Progenitor cell of endocrine pancreas (in vitro differentiated cells): Measurements from ENCODE around the gene IFT27. TPM values are rescaled to one million over a fixed set of nuclear protein-coding genes. Genes with fewer than 3 reads are reported as not detected.

Experiments
- DNase-seq: peaks from one replicate; pipeline ENCODE4 v3.0.0; 2021; ENCODE audit warnings: low spot score; ENCODE audit not compliant: unreplicated experiment
- H3K27ac Mint-ChIP-seq: 2 replicates; pipeline ENCODE4 v1.8.0; 2021; ENCODE audit warnings: mild to moderate bottlenecking, moderate library complexity, mixed read lengths
- H3K27me3 Mint-ChIP-seq: 2 replicates; pipeline ENCODE4 v1.8.0; 2021; ENCODE audit warnings: mixed read lengths
- H3K36me3 Mint-ChIP-seq: 2 replicates; pipeline ENCODE4 v1.8.0; 2022; ENCODE audit warnings: mixed read lengths; ENCODE audit not compliant: insufficient read depth
- H3K4me1 Mint-ChIP-seq: 2 replicates; pipeline ENCODE4 v1.8.0; 2021; ENCODE audit warnings: low read depth, mixed read lengths
- H3K4me3 Mint-ChIP-seq: 2 replicates; pipeline ENCODE4 v1.8.0; 2021; ENCODE audit warnings: low read depth, mild to moderate bottlenecking, moderate library complexity, mixed read lengths
- H3K9me3 Mint-ChIP-seq: 2 replicates; pipeline ENCODE4 v1.8.0; 2021; ENCODE audit warnings: low read depth, mixed read lengths
- CTCF ChIP-seq: fragments of 200-600 bp; sonication (generic); IDR thresholded peaks from one replicate; pipeline ENCODE4 v1.5.0; 2021; ENCODE audit warnings: antibody characterized with exemption, mild to moderate bottlenecking; ENCODE audit not compliant: unreplicated experiment
- total RNA-seq: library from RNA; stranded (reverse); gene quantifications from 2 replicates; pipeline ENCODE4 v1.2.1, GENCODE V29; 2021

The IFT27 gene
- total RNA-seq, 1 donor from 2014 or later, result 52.3 TPM

DNA sequence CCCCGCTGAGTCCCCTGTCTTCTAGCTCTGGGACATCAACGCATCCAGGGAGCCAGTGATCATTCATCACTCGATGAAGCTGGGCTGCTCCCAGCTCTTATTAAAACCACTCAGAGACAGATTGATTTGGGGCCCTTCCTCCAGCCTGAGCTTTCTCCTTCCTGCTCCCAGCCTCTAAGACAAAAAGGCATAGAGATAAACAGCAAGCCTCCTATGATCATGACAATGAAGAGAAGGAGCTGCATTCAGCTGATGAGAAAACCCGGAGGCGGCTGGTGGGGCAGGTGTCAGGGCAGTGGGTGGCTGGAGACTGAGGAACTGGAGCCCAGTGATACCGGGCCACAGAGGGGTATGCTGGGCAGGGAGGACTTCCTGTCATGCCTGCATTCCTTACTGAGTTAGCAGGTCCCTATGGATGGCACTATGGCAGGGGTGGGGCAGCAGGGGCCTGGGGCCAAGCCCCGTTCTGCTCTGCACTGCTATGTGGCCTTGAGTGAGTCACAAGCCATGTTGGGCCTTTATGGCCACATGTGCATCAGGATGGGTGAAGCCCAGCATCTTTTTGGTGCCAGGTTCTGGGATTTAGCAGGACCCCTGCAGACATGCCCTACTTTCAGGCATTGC, 20.7 kb upstream of the IFT27 start:
- Mint-ChIP-seq H3K27ac (no peak overlapping the region), H3K27me3 (peaks cover 18% of the 10 kb centered on the region), H3K4me1 (no peaks in the 10 kb centered on the region), H3K36me3 (no peaks in the 10 kb centered on the region), H3K4me3 (no peak overlapping the region), H3K9me3 (no peaks in the 10 kb centered on the region)
- DNase-seq, result no peak
- TF ChIP-seq CTCF, result no peak

GRCh38 chr22:36795633-36796032, 19.7 kb upstream of the IFT27 start:
- Mint-ChIP-seq H3K4me1 (no peaks in the 10 kb centered on the region), H3K4me3 (no peak overlapping the region), H3K9me3 (no peaks in the 10 kb centered on the region), H3K27ac (no peak overlapping the region), H3K27me3 (peaks cover 24% of the 10 kb centered on the region), H3K36me3 (no peaks in the 10 kb centered on the region)
- DNase-seq, result no peak
- no peak for TF ChIP-seq CTCF

DNA sequence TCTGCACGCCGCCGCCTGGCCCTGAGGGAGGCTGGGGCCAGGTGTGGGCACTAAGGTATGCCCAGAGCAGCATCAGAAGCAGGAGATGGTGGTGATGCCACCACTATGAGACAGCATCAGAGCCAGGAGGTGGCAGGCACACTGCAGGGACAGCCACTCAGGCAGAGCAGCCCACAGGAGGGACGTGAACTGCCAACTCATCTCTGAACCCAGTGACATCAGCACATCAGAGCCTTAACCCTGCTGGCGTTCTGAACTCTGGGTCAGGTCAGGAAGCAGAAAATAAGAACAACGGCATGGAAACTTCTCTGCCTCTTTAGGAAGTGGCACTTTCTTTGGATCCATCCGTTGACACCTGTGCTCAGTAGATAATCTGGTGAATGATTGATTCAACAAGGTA, 14.7 kb upstream of the IFT27 start:
- no peak for DNase-seq
- H3K9me3 Mint-ChIP-seq, result no peaks in the 10 kb centered on the region
- no peaks in the 10 kb centered on the region for H3K36me3 Mint-ChIP-seq
- no peak overlapping the region for H3K27ac Mint-ChIP-seq
- H3K4me1 Mint-ChIP-seq, result no peaks in the 10 kb centered on the region
- no peak for TF ChIP-seq CTCF
- H3K4me3 Mint-ChIP-seq, result no peak overlapping the region
- H3K27me3 Mint-ChIP-seq, result peaks cover 41% of the 10 kb centered on the region

- Mint-ChIP-seq H3K4me1 (no peaks in the 10 kb centered on the region), H3K4me3 (no peak overlapping the region), H3K9me3 (no peaks in the 10 kb centered on the region), H3K36me3 (no peaks in the 10 kb centered on the region), H3K27ac (no peak overlapping the region), H3K27me3 (peaks cover 58% of the 10 kb centered on the region)
- no peak for DNase-seq
- TF ChIP-seq CTCF, result no peak
Observed at GRCh38 chr22:36787204-36787988, 11.5 kb upstream of the IFT27 start.

- no peak for TF ChIP-seq CTCF
- H3K36me3 Mint-ChIP-seq, result no peaks in the 10 kb centered on the region
- no peak overlapping the region for H3K27ac Mint-ChIP-seq
- no peaks in the 10 kb centered on the region for H3K4me1 Mint-ChIP-seq
- no peaks in the 10 kb centered on the region for H3K9me3 Mint-ChIP-seq
- peaks cover 54% of the 10 kb centered on the region for H3K27me3 Mint-ChIP-seq
- no peak for DNase-seq
- no peak overlapping the region for H3K4me3 Mint-ChIP-seq
Observed at GRCh38 chr22:36783743-36784142, 7.8 kb upstream of the IFT27 start.
